K562 (cell line): ENCODE data around the gene FFAR1. TPM values are rescaled to one million over a fixed set of nuclear protein-coding genes. Genes with fewer than 3 reads are reported as not detected.

Experiments used
- ATAC-seq: fragments of 200-7000 bp; cut with Tn5 transposase; 3 replicates; pipeline ENCODE4 v1.9.1; 2020; ENCODE audit warnings: moderate library complexity
- BruUV-seq: library from RNA; stranded (reverse); fragments of 400-500 nt; replicated peaks from 2 replicates; lab custom pipeline; 2021; lab: Mats Ljungman, UMichigan
- CTCF ChIA-PET: fragments of 300-600 bp; formaldehyde crosslinking; extraction: SDS; loops from one replicate; lab custom pipeline; 2021; ENCODE audit warnings: low intra/inter-chr PET ratio; lab: Yijun Ruan, JAX
- POLR2A ChIA-PET: fragments of 300-600, 350-650 bp; sonication (Branson Sonifier 250); formaldehyde crosslinking; extraction: SDS; loops from one replicate; lab custom pipeline; 2021; ENCODE audit warnings: antibody characterized with exemption, inconsistent platforms; lab: Yijun Ruan, JAX
- DNase-seq, 4 experiments: peaks; one replicate each; pipeline versions ENCODE4 v3.0.0 to v3.0.0-alpha.2; 2011 to 2018; ENCODE audit warnings: low spot score in 3 of 4, mixed read lengths in 3 of 4; ENCODE audit errors: extremely low read depth in 1 of 4
- FAIRE-seq: peaks from 2 replicates; lab custom pipeline; 2011; peaks lifted over from hg19 to GRCh38; lab: Jason Lieb, UNC
- H2AFZ ChIP-seq: 2 replicates; pipeline ENCODE4 v1.6.0; 2011; ENCODE audit warnings: low read depth, low read length, control low read depth, inconsistent platforms
- H3K27ac ChIP-seq: fragments of 200-600 bp; 3 replicates; pipeline ENCODE4 v1.8.0; 2011; ENCODE audit warnings: low read depth, mild to moderate bottlenecking, control low read depth, inconsistent platforms, low read length, moderate library complexity, mixed read lengths; ENCODE audit errors: extremely low read depth
- H3K27me3 ChIP-seq, 2 experiments: fragments of 300-600 bp in 1 of 2; 2 replicates in 1 of 2; 3 replicates in 1 of 2; pipeline versions ENCODE4 v1.6.0 to v1.8.0; 2011; ENCODE audit warnings: inconsistent platforms in 2 of 2, low read length in 2 of 2, mild to moderate bottlenecking in 1 of 2, mixed read lengths in 1 of 2, moderate library complexity in 1 of 2; ENCODE audit not compliant: control insufficient read depth in 2 of 2, insufficient read depth in 2 of 2
- H3K36me3 ChIP-seq: fragments of 300-600 bp; 3 replicates; pipeline ENCODE4 v1.8.0; 2011; ENCODE audit warnings: mild to moderate bottlenecking, low read length, inconsistent platforms; ENCODE audit not compliant: control insufficient read depth, insufficient read depth
- H3K4me1 ChIP-seq, 2 experiments: fragments of 200-600 bp in 1 of 2; replicated peaks in 1 of 2; 2 replicates in 1 of 2; 3 replicates in 1 of 2; pipeline versions ENCODE4 v1.5.1 to v1.8.0; 2011; ENCODE audit warnings: inconsistent platforms in 2 of 2, low read length in 2 of 2, mild to moderate bottlenecking in 1 of 2, mixed read lengths in 1 of 2, moderate library complexity in 1 of 2; ENCODE audit not compliant: control insufficient read depth in 2 of 2, insufficient read depth in 2 of 2
- H3K4me2 ChIP-seq: 2 replicates; pipeline ENCODE4 v1.6.1; 2011; ENCODE audit warnings: low read length, control low read depth, inconsistent platforms, mixed read lengths; ENCODE audit not compliant: insufficient read depth
- H3K4me3 ChIP-seq: fragments of 200-600 bp; sonication (generic), shearing (Covaris generic); 2 replicates; pipeline ENCODE4 v1.5.1; 2016; ENCODE audit warnings: control low read depth, inconsistent platforms
- H3K79me2 ChIP-seq: fragments of 200-600 bp; 3 replicates; pipeline ENCODE4 v1.8.0; 2011; ENCODE audit warnings: low read length, inconsistent platforms; ENCODE audit not compliant: control insufficient read depth, insufficient read depth
- H3K9ac ChIP-seq, 2 experiments: 2 replicates each; pipeline versions ENCODE4 v1.6.0 to v1.6.1; 2011; ENCODE audit warnings: low read depth in 2 of 2, low read length in 2 of 2, control low read depth in 1 of 2, inconsistent platforms in 1 of 2, mild to moderate bottlenecking in 1 of 2, mixed read lengths in 1 of 2; ENCODE audit not compliant: insufficient read depth in 1 of 2
- H3K9me1 ChIP-seq: one replicate; pipeline ENCODE4 v1.6.0; 2011; ENCODE audit warnings: inconsistent platforms, mild to moderate bottlenecking, low read length, moderate library complexity; ENCODE audit not compliant: control insufficient read depth, insufficient read depth
- H3K9me3 ChIP-seq: replicated peaks from 2 replicates; pipeline ENCODE4 v1.5.1; 2011; ENCODE audit warnings: low read depth, low read length, inconsistent platforms; ENCODE audit not compliant: control insufficient read depth, insufficient read depth
- H4K20me1 ChIP-seq: replicated peaks from 2 replicates; pipeline ENCODE4 v1.6.1; 2011; ENCODE audit warnings: low read length, inconsistent platforms, mixed read lengths; ENCODE audit not compliant: control insufficient read depth, insufficient read depth
- C11orf30 ChIP-seq: fragments of 450-650 bp; IDR thresholded peaks from 2 replicates; pipeline ENCODE4 v1.6.1; 2016; ENCODE audit warnings: low read depth, mild to moderate bottlenecking
- ETV1 ChIP-seq: fragments of 450-650 bp; conservative IDR thresholded peaks from 2 replicates; pipeline ENCODE4 v1.6.1; 2016; ENCODE audit warnings: missing genetic modification characterization, control low read depth, low read depth, missing compliant biosample characterization
- WGBS: fragments of 100-300 bp; shearing (Covaris generic); methylation state at CpG from one replicate; pipeline ENCODE4 v1.1.6; 2016; ENCODE audit warnings: low coverage, mixed read lengths; ENCODE audit not compliant: insufficient coverage; ENCODE audit errors: missing lambda C conversion rate; 5-methylcytosine and 5-hydroxymethylcytosine counted together
- in situ Hi-C: fragments of 300-500 bp; cut with MboI; formaldehyde crosslinking; loops from 4 replicates; pipeline ENCODE4 v1.15.0; 2018; ENCODE audit warnings: inconsistent platforms, mixed read lengths
- intact Hi-C: fragments of 100-400 bp; cut with micrococcal nuclease; formaldehyde crosslinking; loops from 2 replicates; pipeline ENCODE4 v1.14.2; 2022
- polyA plus RNA-seq, 8 experiments: library from polyadenylated mRNA; depleted of rRNA in 4 of 8; stranded (reverse) in 5 of 8; unstranded in 3 of 8; fragments of >200 nt; fragmentation: Nextera tagmentation in 2 of 8; fragmentation: Illumina TruSeq in 1 of 8; extraction: Ambion mirVana in 2 of 8; extraction: Trizol in 1 of 8; gene quantifications; 2 replicates each; pipeline versions ENCODE4 v1.2.1 to v1.2.3, GENCODE V29; 2011 to 2014; ENCODE audit warnings: inconsistent platforms in 1 of 8, missing spikeins in 1 of 8
- total RNA-seq, 7 experiments: library from RNA; depleted of rRNA in 6 of 7; stranded (reverse); fragments of >200 nt in 6 of 7; fragmentation: Illumina TruSeq in 2 of 7; extraction: Trizol in 2 of 7; gene quantifications; 2 replicates each; pipeline versions ENCODE4 v1.2.1 to v1.2.3, GENCODE V29; 2011 to 2021; ENCODE audit warnings: low replicate concordance in 1 of 7
- TF ChIP-seq, protein P1 (sequence below), 3 experiments: IDR thresholded peaks in 2 of 3; conservative IDR thresholded peaks in 1 of 3; 2 replicates each; pipeline ENCODE4 v1.5.1; 2011 to 2012; ENCODE audit warnings: low read length in 3 of 3, mild to moderate bottlenecking in 3 of 3, control low read depth in 2 of 3, improper control_type of control experiment in 1 of 3, inconsistent platforms in 1 of 3, low read depth in 1 of 3, mixed read lengths in 1 of 3, moderate library complexity in 1 of 3; ENCODE audit not compliant: insufficient read depth in 2 of 3

FFAR1 gene
- total and polyA plus RNA-seq, 9 of the 15 experiments (the other 6 are each of a cell fraction or from before 2014, with no cell fraction given), result not detected

GRCh38 chr19:35354898-35355297 is 7.2 kb downstream of the FFAR1 start (continued):
- TF ChIP-seq ETV1 (tag), result no peak

- in situ Hi-C loops, result no loop called here
Observed at GRCh38 chr19:35355791-35356460, 8.2 kb downstream of the FFAR1 start.

More at GRCh38 chr19:35355791-35356460, 8.2 kb downstream of the FFAR1 start:
- intact Hi-C loops, result no loop called here
- ChIA-PET POLR2A (interaction anchor here (0.8 kb wide), 1 partner anchor 19 kb away, joined by 3 read pairs; no protein-coding TSS in a partner anchor), CTCF (no interaction called here)
- no peaks in the 10 kb centered on the region for H3K79me2 ChIP-seq
- H2AFZ ChIP-seq, result no peak overlapping the region
- FAIRE-seq (no peak), ATAC-seq (peak; percentile 42; the same call in 1 of the 3 replicates), DNase-seq (peak in 2 of 4 experiments; percentile 22 to 42)
- H3K9me1 ChIP-seq, result no peaks in the 10 kb centered on the region
- peaks cover 0 to 11% of the 10 kb centered on the region in 2 experiments; a peak in 3 of 5 replicates for H3K27me3 ChIP-seq
- H3K4me3 ChIP-seq, result no peak overlapping the region
- H3K4me2 ChIP-seq, result no peak overlapping the region
- WGBS, result 4% methylated on average over 4 of the region's 6 CpGs
- H3K9ac ChIP-seq, result 0 out of 4 replicates have a peak overlapping the region, but pooled peaks of 1 of the 2 experiments have one; percentile 28
- H4K20me1 ChIP-seq, result no peaks in the 10 kb centered on the region
- no peak for TF ChIP-seq C11orf30
- TF ChIP-seq, protein P1, sequence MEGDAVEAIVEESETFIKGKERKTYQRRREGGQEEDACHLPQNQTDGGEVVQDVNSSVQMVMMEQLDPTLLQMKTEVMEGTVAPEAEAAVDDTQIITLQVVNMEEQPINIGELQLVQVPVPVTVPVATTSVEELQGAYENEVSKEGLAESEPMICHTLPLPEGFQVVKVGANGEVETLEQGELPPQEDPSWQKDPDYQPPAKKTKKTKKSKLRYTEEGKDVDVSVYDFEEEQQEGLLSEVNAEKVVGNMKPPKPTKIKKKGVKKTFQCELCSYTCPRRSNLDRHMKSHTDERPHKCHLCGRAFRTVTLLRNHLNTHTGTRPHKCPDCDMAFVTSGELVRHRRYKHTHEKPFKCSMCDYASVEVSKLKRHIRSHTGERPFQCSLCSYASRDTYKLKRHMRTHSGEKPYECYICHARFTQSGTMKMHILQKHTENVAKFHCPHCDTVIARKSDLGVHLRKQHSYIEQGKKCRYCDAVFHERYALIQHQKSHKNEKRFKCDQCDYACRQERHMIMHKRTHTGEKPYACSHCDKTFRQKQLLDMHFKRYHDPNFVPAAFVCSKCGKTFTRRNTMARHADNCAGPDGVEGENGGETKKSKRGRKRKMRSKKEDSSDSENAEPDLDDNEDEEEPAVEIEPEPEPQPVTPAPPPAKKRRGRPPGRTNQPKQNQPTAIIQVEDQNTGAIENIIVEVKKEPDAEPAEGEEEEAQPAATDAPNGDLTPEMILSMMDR (IDR thresholded peaks at IDR 0.05 in 2 of 3, conservative IDR thresholded peaks at IDR 0.05 in 1 of 3; ENCODE audit: insufficient read depth in 2 of 3, low read depth in 1 of 3, low read length in 3 of 3), result peak in 2 of 3 experiments; percentile 29 to 38; a peak in 3 of 6 replicates
- TF ChIP-seq, all 486 proteins: peak for 1
- no peak overlapping the region for H3K27ac ChIP-seq
- no peaks in the 10 kb centered on the region for H3K36me3 ChIP-seq
- H3K9me3 ChIP-seq, result no peaks in the 10 kb centered on the region
- no TSS peak for BruUV-seq
- peaks cover 5 to 21% of the 10 kb centered on the region in 2 experiments; a peak in 4 of 5 replicates for H3K4me1 ChIP-seq
